IPS-20b (cell line): ENCODE results near the gene PFDN2.

Source experiments
- H3K27ac ChIP-seq: one replicate; pipeline ENCODE4 v1.5.1; 2013; ENCODE audit warnings: low read length
- H3K27me3 ChIP-seq: 2 replicates; pipeline ENCODE4 v1.6.1; 2013; ENCODE audit warnings: mild to moderate bottlenecking, low read length, inconsistent platforms; ENCODE audit not compliant: insufficient read depth
- H3K36me3 ChIP-seq: 2 replicates; pipeline ENCODE4 v1.6.1; 2013; ENCODE audit warnings: low read depth, mild to moderate bottlenecking, inconsistent platforms, low read length, moderate library complexity; ENCODE audit not compliant: insufficient read depth
- H3K4me1 ChIP-seq: 2 replicates; pipeline ENCODE4 v1.6.1; 2013; ENCODE audit warnings: mild to moderate bottlenecking, control low read depth, inconsistent platforms, low read length, moderate library complexity; ENCODE audit not compliant: insufficient read depth
- H3K4me3 ChIP-seq: 2 replicates; pipeline ENCODE4 v1.5.1; 2013; ENCODE audit warnings: mild to moderate bottlenecking, low read length, inconsistent platforms
- H3K9ac ChIP-seq: 2 replicates; pipeline ENCODE4 v1.6.1; 2013; ENCODE audit warnings: low read depth, mild to moderate bottlenecking, inconsistent platforms, low read length, moderate library complexity
- H3K9me3 ChIP-seq: 2 replicates; pipeline ENCODE4 v1.6.1; 2013; ENCODE audit warnings: mild to moderate bottlenecking, low read depth, low read length, inconsistent platforms; ENCODE audit not compliant: insufficient read depth

Gene PFDN2

DNA sequence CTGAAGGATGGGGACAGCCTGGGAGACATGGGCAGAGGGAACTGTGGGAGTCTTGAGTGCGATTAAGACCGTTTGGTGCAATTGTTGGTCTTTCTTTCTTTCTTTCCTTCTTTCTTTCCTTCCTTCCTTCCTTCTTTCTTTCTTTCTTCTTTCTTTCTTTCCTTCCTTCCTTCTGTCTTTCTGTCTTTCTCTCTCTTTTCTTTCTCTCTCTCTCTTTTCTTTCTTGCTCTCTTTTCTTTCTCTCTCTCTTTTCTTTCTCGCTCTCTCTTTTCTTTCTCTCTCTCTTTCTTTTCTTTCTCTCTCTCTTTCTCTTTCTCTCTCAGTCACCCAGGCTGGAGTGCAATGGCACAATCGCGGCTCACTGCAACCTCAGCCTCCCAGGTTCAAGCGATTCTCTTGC is 22.6 kb downstream of the PFDN2 start:
- Histone ChIP-seq H3K9ac (no peak overlapping the region), H3K4me1 (no peaks in the 10 kb centered on the region), H3K27me3 (peaks cover 3% of the 10 kb centered on the region; the same call in 1 of the 2 replicates), H3K27ac (no peak overlapping the region), H3K4me3 (no peak overlapping the region), H3K9me3 (no peaks in the 10 kb centered on the region), H3K36me3 (peaks cover 8% of the 10 kb centered on the region)

DNA sequence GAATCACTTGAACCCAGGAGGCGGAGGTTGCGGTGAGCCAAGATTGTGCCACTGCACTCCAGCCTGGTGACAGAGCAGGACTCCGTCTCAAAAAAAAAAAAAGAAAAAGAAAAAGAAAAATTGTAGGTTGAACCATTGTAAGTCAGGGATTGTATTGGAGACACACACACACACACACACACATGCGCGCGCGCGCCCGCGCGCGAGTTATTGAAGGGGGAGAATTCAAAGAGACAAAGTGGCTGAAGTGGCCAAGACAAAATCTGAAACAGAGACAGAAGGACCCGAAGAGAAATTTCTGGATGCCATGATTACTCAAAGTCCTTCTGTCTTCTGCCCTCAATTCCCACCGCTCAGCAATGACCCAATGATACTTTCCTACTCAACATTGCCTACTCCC is 23.4 kb downstream of the PFDN2 start:
- no peak overlapping the region for H3K27ac ChIP-seq

DNA sequence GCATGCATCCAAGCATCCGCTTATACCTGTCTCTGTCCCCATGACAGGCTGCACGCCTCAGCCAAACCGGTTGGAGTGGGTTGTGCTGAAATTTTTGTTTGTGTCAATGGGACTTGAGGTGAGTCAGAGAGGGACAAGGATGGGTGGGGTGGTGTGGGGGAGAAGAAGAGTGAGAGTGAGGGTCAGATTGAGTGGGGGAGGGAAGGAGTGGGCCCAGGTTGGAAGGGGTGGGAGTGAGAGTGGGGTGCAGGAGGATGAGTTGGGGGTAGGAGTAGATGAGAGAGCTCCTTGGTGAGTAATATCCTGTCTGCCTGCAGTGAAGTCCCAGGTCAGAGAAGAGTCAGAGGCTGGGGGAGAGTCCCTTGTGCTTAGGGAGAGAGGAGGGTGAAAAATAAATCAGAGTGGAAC is 25.2 kb downstream of the PFDN2 start:
- peaks cover 3% of the 10 kb centered on the region; the same call in 1 of the 2 replicates for H3K27me3 ChIP-seq
- no peaks in the 10 kb centered on the region for H3K9me3 ChIP-seq
- no peaks in the 10 kb centered on the region for H3K36me3 ChIP-seq
- no peak overlapping the region for H3K4me3 ChIP-seq
- no peaks in the 10 kb centered on the region for H3K4me1 ChIP-seq
- H3K27ac ChIP-seq = no peak overlapping the region
- no peak overlapping the region for H3K9ac ChIP-seq

More for the DNA sequence above, 23.4 kb downstream of the PFDN2 start:
- H3K9ac ChIP-seq = no peak overlapping the region
- H3K4me1 ChIP-seq = no peaks in the 10 kb centered on the region
- H3K9me3 ChIP-seq = no peaks in the 10 kb centered on the region
- H3K36me3 ChIP-seq = peaks cover under 1% of the 10 kb centered on the region; the same call in 1 of the 2 replicates
- peaks cover 3% of the 10 kb centered on the region; the same call in 1 of the 2 replicates for H3K27me3 ChIP-seq
- no peak overlapping the region for H3K4me3 ChIP-seq

DNA sequence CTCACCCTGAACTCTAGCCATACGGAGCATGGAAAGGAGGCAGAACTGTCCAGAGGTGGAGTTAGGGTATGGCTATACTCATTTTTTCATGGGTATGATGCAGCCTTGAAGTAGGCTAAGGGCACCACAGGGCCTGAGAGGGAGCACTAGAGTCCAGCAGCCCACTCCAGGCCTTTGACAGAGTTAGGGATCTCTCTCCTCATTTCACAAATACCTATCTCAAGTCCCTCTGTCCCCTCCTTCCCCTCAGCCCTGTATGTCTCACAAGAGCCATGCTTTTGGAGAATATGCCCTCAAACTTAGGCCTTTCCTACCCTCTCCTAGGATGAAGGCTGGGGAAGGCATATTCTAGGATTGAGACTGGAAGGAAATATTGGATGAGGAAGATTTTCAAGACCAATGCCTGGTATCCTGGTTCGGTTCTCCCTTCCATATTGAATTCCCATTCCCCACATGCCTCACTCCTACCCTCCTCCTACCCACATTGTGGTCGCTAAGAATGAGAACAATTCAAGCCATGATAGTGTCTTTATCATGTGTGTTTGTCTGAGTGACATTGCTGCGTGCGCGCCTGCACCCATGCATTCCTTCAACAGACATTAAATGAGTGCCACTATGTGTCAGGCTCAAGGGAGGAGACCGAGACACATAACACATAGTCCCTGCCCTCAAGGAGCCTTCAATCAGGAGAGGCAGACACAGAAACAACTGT is 25.9 kb downstream of the PFDN2 start:
- Histone ChIP-seq H3K9ac (no peak overlapping the region), H3K27ac (no peak overlapping the region), H3K4me1 (no peaks in the 10 kb centered on the region), H3K36me3 (no peaks in the 10 kb centered on the region), H3K9me3 (no peaks in the 10 kb centered on the region), H3K27me3 (peaks cover 3% of the 10 kb centered on the region; the same call in 1 of the 2 replicates), H3K4me3 (no peak overlapping the region)

DNA sequence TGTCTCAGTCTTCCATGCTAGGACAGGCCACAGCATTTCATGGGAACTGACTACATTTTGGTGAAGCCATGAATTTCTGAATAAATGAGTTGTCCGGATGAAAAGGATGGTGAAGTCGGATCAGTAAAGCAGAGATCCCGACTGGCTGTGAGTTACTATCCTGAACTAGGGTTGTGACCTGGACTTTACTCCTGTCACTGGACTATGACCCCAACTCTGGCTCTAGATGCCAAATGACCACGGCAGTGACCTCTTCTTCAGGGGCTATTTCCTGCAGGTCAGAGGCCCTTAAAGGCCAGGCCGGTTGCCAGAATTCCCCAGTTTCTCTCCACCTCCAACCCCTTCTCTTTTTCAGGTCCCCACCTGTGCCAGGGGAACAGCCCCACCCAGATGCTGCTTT is 26.7 kb downstream of the PFDN2 start:
- no peaks in the 10 kb centered on the region for H3K36me3 ChIP-seq
- no peak overlapping the region for H3K9ac ChIP-seq
- no peaks in the 10 kb centered on the region for H3K4me1 ChIP-seq
- no peak overlapping the region for H3K4me3 ChIP-seq
- H3K9me3 ChIP-seq = no peaks in the 10 kb centered on the region
- no peak overlapping the region for H3K27ac ChIP-seq
- H3K27me3 ChIP-seq = peaks cover 3% of the 10 kb centered on the region; the same call in 1 of the 2 replicates

DNA sequence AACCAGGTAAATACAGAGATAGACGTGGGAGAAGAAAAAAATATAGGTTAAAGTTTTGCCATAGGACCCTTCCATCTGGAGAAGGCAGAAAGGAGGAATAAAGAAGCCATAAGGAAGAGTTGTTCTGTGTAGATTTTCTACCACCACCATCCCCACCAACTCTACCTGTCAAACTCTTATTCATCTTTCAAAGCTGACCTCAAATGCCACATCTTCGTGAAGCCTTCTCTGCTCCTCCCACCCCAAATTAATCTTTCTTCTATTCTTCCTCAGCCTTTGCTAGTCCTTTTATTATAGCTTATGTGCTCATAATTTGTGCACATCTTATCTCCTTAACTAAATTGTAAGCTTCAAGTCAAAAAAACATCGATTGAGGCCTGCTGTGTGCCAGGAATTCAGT is 27.2 kb downstream of the PFDN2 start:
- Histone ChIP-seq H3K4me1 (no peaks in the 10 kb centered on the region), H3K9me3 (no peaks in the 10 kb centered on the region), H3K4me3 (no peak overlapping the region), H3K9ac (no peak overlapping the region), H3K27ac (no peak overlapping the region), H3K36me3 (no peaks in the 10 kb centered on the region), H3K27me3 (peaks cover 3% of the 10 kb centered on the region; the same call in 1 of the 2 replicates)

DNA sequence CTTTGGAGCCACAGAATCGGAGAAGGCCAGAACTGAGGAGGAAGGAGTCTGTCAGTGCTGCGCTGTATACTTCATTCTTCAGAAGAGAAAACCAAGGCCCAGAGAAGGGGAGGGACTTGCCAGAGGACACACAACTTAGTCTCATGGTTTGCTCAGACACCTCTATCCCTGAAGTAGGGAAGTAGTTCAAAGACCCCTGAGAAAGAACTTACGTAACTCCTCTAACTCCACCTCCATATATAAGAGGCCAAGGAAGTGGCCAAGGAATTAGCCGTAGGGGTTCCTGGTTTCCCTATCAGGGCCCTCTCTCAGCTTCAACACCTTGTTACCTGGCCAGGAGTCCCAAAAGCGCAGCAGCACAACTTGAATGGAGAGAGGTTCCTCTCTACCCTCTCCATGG is 27.9 kb downstream of the PFDN2 start:
- no peak overlapping the region for H3K27ac ChIP-seq
- no peaks in the 10 kb centered on the region for H3K9me3 ChIP-seq
- H3K27me3 ChIP-seq = peaks cover 3% of the 10 kb centered on the region; the same call in 1 of the 2 replicates
- H3K9ac ChIP-seq = no peak overlapping the region
- H3K4me3 ChIP-seq = no peak overlapping the region
- H3K36me3 ChIP-seq = no peaks in the 10 kb centered on the region
- no peaks in the 10 kb centered on the region for H3K4me1 ChIP-seq

DNA sequence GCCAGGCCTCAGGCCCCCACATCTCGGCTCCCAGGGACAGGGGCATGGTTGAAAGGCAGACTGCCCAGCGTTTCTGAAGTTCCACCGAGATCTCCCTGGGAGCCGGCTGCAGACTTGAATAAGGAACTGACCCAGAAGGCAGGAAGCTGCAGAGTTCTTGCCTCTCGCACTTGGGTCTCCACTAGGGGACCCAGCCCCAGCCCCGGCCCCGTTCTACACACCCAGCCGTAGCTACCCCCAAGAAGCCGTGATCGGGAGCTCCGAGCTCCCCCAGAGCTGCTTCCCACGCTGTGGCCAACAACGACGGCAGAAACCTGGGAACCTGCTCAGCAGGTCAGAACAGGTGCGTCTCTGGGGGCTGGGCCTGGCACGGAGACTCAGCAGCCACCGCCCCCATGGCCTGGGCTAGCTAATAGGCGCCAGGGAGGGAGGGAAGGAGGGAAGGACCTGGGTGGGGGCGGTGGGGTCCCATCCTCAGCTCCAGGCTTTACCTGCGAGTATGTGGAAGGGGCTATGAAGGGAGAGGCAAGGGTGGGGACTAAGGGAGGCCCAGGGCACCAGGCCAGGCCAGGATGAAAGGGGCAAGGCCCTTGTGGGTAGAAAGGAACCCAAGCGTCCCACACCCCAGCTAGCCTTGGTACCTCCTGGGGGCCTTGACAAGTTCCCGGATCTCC is 28.4 kb downstream of the PFDN2 start, which contains the start of gene NECTIN4:
Gene NECTIN4, minus strand, starts transcription at position 308 of the 674 bp plus-strand sequence. Its CDS starts 262 bp downstream, at position 46.
- Histone ChIP-seq H3K4me3 (no peak within 1 kb of the TSS), H3K36me3 (no peaks in the 10 kb centered on the region), H3K27ac (no peak within 1 kb of the TSS), H3K4me1 (no peaks in the 10 kb centered on the region), H3K9ac (no peak within 1 kb of the TSS), H3K27me3 (no peaks in the 10 kb centered on the region; the same call in 1 of the 2 replicates), H3K9me3 (no peaks in the 10 kb centered on the region)

DNA sequence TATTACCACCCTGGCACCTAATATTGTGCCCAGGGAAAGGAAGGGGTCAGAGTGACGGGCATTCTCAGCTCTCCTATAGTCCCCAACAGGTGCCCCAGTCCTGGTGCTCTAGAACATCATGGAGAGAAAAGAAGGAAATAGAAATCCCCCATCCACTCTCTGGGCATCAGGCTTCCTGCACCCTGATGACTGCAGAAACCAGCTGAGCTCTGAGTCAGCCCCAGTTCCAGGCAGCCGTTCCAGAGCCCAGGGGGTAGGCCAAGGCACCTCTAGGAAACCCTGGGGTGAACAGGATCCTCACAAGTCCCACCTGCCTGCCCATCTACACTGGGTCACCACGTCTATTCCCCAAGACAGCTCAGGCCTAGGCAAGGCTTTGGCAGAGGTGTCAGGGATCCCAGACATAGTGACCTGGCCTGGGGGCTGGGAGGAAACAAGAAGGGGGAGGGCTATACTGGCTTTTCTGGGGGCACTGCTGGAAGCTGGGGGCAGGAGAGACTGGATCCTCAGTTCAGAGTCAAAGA is 29.2 kb downstream of the PFDN2 start:
- Histone ChIP-seq H3K27ac (no peak overlapping the region), H3K27me3 (no peaks in the 10 kb centered on the region; the same call in 1 of the 2 replicates), H3K36me3 (no peaks in the 10 kb centered on the region)

DNA sequence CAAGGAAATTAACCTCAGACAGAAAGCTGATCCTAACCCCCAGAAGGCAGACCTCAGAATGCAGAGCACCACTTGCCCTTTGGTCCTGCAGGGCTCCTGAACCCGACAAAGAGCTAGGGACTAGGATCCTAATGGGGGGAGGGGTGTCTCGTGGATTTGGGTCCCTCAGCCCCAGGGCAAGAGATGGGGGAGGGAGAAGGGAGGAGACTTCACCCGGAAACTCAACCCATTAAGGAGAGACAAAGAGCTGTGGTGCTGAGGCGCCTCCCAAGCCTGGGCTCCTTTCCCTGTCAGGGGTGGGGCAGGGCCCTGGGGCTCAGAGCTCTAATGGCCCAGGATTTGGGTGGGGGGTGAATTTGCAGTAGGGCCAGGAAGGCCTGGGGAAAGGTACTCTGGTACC is 31.4 kb downstream of the PFDN2 start:
- no peaks in the 10 kb centered on the region for H3K9me3 ChIP-seq
- no peak overlapping the region for H3K9ac ChIP-seq
- H3K27me3 ChIP-seq = no peaks in the 10 kb centered on the region; the same call in 1 of the 2 replicates
- no peaks in the 10 kb centered on the region for H3K36me3 ChIP-seq
- no peak overlapping the region for H3K27ac ChIP-seq
- no peak overlapping the region for H3K4me3 ChIP-seq
- no peaks in the 10 kb centered on the region for H3K4me1 ChIP-seq

More for the DNA sequence above, 29.2 kb downstream of the PFDN2 start:
- no peak overlapping the region for H3K4me3 ChIP-seq
- no peaks in the 10 kb centered on the region for H3K4me1 ChIP-seq
- no peak overlapping the region for H3K9ac ChIP-seq
- no peaks in the 10 kb centered on the region for H3K9me3 ChIP-seq

DNA sequence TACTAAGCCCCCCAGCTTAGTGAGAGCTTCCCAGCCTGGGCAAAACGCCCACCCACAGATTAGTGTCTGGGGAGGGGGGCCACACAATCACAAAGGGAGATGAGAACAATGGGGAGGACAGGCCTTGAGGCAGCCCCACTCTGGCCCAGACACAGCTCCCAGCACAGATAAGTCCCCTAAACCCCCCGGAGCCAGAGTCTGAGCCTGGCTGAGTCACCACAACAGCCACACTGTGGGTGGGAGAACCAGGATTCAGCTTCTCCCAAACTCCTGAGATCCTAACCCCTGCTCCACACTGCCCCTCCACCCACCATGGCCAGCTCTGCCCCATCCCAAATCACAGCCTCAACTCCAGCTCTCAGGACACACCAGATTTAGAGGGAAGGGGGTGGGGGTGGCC is 32.7 kb downstream of the PFDN2 start:
- Histone ChIP-seq H3K9ac (no peak overlapping the region), H3K4me1 (0 out of 2 replicates have a peak, but pooled peaks cover 4% of the 10 kb centered on the region), H3K9me3 (no peaks in the 10 kb centered on the region), H3K4me3 (no peak overlapping the region), H3K27ac (no peak overlapping the region), H3K27me3 (no peaks in the 10 kb centered on the region; the same call in 1 of the 2 replicates), H3K36me3 (no peaks in the 10 kb centered on the region)
